Stimulated activated CD8-positive, alpha-beta memory T cell treated with anti-CD3 and anti-CD28 coated beads, Interleukin-2, amount 100 ng/mL, for 1 hour (primary cell): ENCODE data around the gene MAGEL2.

Experiments
- DNase-seq, 2 donors: peaks; one replicate each; pipeline ENCODE4 v3.0.0-alpha.2; 2020; ENCODE audit warnings: low read depth in 2 of 2

The MAGEL2 gene

GRCh38 chr15:23647421-23648370, at the start of gene MAGEL2:
MAGEL2 (minus strand) TSS chr15:23647867; CDS start chr15:23647742, 125 bp downstream.
- no peak for DNase-seq

GRCh38 chr15:23695282-23695681, 47.6 kb upstream of the MAGEL2 start:
- DNase-seq: no peak

DNA sequence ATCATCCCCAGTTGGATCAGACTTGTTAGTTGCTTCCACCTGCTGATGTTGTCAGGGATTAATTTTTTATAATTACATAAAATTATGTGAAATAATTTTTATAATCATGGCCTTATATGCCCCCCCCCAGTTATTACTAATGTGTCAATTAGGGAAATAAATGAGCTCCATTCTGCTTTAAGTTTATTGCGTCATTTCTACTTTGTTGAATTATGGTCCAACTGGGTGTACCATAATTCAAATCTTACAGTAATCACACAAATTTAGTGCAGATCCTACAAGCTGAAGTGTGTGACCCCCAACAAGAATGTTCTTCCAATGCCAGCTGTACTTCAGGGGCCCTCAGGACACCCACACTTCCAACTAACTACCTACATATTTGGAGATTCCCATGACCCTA, 46.9 kb upstream of the MAGEL2 start:
- DNase-seq: no peak

DNA sequence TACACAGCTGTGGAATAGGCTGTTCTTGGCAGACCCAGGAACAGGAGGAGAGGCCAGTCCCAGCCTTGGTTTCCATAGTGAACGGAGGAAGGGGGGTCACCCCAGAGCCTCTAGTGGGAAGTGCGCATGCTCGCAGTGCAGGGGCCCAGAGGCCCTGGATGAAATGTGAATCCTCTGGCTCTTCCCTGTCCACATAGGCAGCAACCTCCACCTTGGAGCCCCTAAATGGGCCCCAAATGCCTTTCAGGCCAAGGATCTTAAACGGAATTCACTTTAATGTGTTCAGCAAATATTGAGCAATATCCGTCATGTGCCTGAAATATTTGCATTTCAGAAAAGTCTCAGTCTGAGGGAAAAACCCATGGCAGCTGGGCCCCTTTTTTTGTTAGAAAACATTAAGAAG, 42.8 kb upstream of the MAGEL2 start:
- no peak for DNase-seq

DNA sequence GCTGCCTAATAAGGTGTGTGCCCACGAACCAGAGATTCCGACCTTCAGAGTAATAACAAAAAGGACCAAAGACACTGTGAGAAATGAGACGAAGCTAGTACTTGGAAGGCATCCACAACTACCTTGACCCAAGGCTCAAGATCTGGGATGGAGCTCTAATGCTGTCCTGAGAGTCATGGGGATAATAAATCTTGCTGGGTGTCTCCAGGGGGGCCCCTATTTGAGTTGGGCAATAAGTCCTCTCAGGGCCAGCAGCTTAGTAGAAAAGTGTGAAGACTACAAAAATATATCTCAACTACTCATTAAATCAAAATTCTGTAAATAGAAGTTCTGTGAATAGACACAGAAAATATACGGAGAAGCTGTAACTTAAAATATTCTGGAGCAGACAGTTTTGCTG, 42.3 kb upstream of the MAGEL2 start:
- no peak for DNase-seq

DNA sequence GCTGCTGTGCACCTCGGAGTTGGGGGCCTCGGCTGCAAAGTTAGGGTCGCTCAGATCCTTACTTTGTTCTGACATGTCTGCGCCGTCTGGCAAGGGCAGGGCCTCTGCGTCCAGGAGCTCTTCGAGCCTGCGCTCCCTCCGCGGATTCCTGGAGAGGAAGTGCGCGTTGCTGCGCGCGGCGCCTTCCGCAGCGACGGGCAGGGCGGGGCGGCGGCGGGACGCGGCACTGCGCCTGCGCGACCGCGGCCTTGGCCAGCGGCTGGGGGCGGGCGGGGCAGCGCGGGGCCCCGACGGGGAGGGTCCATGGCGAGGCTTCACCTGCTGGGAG, 39.4 kb upstream of the MAGEL2 start, which contains the start of gene NDN:
TSS of gene NDN (minus strand) at position 163 of the 328 bp plus-strand sequence. CDS start at position 75, 88 bp downstream.
- no peak for DNase-seq

DNA sequence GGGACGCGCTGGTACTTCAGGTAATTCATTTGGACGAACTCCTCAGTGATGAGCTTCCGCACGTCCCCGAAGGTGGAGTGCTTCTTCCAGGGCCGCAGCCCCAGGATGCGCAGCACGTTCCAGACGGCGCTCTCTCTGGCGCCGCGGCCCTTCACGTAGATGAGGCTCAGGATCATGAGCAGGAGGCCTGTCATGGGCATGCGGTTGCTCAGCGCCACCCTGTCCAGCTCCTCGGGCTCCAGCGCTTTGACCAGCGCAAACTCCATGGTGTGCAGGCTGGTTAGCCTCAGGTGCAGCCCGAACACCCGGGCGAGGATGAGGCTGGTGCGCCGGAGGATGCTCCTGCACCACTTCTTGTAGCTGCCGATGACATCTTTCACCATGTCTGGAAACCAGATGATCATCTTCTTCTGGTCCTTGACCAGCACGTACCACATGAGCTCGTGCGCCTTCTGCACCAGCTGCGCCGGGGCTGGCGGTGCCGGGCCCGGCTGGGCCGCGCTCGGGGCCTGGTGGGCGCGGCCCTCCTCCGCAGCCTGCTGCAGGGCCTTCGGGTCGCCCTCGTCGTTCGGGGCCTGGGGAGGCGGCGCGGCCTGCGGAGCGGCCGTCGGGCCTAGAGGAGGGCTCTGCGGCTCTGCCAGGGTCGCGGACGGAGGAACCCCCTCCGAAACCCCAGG, 38.9 kb upstream of the MAGEL2 start:
- no peak for DNase-seq

DNA sequence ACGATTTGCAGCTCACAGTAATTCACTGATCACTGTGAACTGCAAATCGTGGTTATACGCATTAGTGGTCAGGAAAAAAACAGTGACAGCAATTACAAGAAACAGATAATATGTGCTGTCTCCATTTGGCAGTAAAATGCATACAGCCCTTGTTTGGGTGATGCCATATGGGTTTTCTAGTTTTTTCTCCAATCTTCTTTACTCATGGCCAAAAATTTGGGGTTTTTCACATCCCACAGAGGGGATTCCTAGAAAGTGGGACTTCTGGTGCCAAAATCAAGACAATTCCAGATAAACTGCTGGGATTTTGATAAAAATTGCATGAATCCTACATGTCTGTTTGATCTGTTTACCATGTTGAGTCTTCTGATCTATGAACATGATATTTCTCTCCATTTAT, 23.8 kb upstream of the MAGEL2 start:
- DNase-seq: no peak

DNA sequence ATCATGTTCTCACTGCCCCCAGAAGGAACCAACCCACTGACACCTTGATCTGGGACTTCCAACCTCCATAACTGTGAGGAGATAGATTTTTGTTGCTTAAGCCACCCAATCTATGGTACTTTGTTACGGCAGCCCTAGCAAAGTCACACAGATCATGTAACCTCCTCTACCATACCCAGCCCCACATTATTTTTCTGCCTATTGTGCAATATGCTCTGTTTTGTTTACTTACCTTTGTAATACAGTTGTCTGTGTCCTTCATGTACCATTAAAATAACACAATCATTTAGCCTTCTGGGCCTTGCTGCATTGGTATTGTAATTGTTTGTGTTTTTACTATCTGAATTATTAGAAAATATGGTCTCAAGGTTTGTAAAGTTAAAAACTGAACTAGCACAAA, 23.3 kb upstream of the MAGEL2 start:
- DNase-seq: no peak

GRCh38 chr15:23663232-23663631, 15.6 kb upstream of the MAGEL2 start:
- no peak for DNase-seq

GRCh38 chr15:23648920-23649515, 1.4 kb upstream of the MAGEL2 start:
- DNase-seq: no peak

DNA sequence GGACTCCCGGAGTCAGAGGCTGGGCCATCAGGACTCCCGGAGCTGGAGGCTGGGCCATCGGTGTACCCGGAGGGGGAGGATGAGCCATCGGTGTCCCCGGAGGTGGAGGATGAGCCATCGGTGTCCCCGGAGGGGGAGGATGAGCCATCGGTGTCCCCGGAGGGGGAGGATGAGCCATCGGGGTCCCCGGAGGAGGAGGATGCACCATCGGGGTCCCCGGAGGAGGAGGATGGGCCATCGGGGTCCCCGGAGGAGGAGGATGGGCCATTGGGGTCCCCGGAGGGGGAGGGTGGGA, 719 bp downstream of the MAGEL2 start:
- no peak for DNase-seq

GRCh38 chr15:23646165-23647000, 1.3 kb downstream of the MAGEL2 start:
- no peak for DNase-seq

DNA sequence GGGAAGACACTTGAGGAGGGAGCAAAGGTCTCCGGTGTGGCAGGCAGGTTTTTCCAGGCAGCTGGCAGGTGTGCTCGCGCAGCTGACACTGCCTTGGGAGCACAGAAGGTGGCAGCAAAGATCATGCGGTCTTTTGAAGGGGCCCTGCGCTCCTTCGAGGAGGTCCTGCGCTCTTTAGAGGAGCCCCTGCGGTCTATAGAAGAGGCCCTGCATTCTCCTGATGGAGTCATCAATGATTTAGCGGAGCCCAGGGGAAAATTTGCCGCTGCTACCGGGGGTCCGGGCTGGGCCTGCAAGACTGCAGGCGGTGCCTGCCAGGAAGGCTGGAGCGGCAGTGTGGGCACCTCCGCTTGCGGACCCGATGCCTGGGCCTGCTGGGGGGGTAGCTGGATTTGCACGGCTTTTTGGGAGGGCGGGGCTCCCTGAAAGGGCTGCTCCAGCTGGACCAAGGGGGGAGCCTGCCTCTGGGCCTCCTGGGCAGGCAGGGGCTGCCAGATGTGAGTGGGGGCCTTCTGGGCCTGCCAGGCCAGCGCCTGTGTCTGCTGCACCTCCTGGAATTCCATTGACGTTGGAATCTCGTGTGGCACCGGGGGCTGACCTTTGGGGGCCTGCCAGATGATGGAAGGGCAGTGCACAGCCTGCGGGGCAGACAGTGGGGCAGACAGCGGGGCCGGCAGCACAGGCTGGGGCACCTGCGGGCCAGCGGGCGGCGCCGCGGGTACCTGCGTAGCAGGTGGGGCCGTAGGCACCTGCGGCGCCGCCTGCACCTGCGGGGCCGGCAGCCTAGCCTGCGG, 2.1 kb downstream of the MAGEL2 start:
- no peak for DNase-seq

DNA sequence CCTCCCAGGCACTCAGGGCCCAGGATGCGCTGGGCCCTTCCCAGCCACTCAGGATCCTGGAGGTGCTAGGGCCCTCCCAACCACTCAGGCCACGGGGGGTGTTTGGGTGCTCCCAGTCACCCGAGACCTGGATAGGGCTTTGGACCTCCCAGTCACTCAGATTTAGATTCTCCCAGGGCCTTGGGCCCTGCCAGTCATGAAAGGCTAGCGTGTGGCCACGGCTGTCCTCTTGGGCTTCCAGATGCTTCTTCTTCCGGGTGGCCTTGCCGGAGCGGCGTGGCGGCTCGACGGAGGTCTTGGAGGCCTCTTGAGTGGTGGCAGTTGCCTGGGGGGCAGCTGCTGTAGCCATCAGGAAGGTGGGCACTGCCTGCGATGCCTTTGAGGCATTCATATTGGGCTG, 2.8 kb downstream of the MAGEL2 start:
- no peak for DNase-seq

DNA sequence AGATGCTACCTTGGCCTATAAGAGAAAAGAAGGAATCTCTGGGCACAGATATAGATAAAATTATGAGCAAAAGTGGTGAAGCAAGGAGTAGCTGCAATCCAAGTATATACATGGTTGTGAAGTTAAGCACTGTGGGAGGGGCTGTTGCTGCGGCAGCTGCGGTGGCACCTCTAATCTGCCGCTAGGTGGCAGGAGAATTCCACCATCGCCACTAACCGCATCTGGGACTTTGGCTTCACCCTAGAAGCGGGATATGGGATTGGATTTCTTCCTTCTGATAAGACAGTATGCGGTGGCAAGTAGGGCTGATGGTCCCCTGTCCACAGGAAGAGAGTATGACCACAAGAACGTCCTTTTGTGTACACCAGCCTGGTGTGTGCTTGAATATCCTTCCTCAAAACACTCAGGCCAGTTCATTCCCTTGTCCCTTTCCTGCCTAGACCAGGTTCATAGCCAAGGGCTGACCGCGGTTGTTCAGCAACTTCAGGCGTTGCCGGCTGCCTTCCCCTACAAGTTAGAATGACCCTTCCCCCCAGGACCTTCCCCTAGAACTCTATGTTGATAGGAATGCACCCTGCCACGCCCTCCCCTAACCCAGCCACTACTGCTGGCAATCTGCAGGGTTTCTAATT, 5.1 kb downstream of the MAGEL2 start:
- DNase-seq: no peak

DNA sequence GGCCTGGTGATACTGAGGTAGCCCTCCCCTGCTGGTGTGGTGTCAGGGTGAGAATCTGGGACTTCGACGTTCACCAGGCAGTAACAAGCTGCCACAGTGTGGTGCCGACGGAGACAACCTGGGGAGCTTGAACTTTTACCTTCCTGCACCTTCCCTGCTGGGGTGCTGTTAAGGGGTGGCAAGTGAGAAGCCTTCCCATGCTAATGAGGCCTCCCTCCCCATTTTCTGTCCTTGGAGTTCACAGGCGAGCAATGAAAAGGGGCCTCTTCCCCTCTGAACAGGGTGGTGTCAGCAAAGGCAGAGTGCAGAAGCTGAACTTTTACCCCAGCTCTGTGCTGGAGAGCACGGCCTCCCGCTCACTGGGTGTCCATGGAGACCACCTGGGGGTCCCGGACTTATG, 13.5 kb downstream of the MAGEL2 start:
- DNase-seq: no peak

GRCh38 chr15:23629234-23629805, 18.3 kb downstream of the MAGEL2 start:
- no peak for DNase-seq

GRCh38 chr15:23628612-23629233, 18.9 kb downstream of the MAGEL2 start:
- DNase-seq: no peak

DNA sequence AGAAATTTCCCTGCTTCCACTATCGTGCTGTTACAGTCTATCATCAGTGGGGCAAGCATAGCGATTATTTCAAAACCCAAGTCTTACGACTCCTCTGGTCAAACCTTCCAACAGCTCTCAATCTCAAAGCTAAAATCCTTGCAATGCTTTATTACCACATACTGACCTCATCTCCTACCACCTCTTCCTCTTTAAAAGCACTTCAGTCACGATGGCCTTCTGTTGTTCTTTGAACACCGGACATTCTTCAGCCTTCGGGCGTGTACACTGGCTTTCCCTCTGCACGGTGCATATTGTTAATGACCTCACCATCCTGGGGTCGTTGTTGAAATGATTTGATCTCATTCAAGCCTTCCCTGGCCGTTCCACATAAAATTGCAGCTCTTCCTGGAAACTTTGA, 31.1 kb downstream of the MAGEL2 start:
- no peak for DNase-seq
